HG03025 (cell line): Measurements from ENCODE around the gene CORT.
"Not testable (repeated sequence)": the region's sequence is repeated elsewhere in the genome, so short reads cannot be mapped to it uniquely, and the experiment has no call there.

Experiments
- ATAC-seq: cut with Tn5 transposase; IDR thresholded peaks from one replicate; pipeline ENCODE4 v1.9.1; 2021; ENCODE audit warnings: mild to moderate bottlenecking, moderate library complexity; ENCODE audit not compliant: unreplicated experiment, low FRiP score

The CORT gene

GRCh38 chr1:10473145-10473765 lies 23.4 kb downstream of the CORT start:
- ATAC-seq: no peak

- ATAC-seq: not testable (repeated sequence)
Observed at GRCh38 chr1:10474309-10474612, 24.4 kb downstream of the CORT start.

GRCh38 chr1:10474613-10475507 lies 25.0 kb downstream of the CORT start, which contains the start of gene PEX14:
Gene PEX14 (plus strand): TSS chr1:10474950. CDS start chr1:10474967, 17 bp downstream.
- peak; percentile 48 for ATAC-seq

GRCh38 chr1:10475510-10475909 lies 25.7 kb downstream of the CORT start:
- no peak for ATAC-seq

- ATAC-seq: no peak
Observed at GRCh38 chr1:10479296-10479695, 29.5 kb downstream of the CORT start.

- no peak for ATAC-seq
Observed at GRCh38 chr1:10480614-10481013, 30.8 kb downstream of the CORT start.

- ATAC-seq: no peak
Observed at GRCh38 chr1:10484521-10484920, 34.7 kb downstream of the CORT start.

GRCh38 chr1:10489291-10490055 lies 39.6 kb downstream of the CORT start:
- ATAC-seq: no peak

GRCh38 chr1:10490286-10490970 lies 40.6 kb downstream of the CORT start:
- no peak for ATAC-seq

GRCh38 chr1:10494418-10494753 lies 44.6 kb downstream of the CORT start:
- no peak for ATAC-seq

- peak; percentile 63 for ATAC-seq
Observed at GRCh38 chr1:10494754-10495474, 45.1 kb downstream of the CORT start.

- no peak for ATAC-seq
Observed at GRCh38 chr1:10495475-10495817, 45.6 kb downstream of the CORT start.

- no peak for ATAC-seq
Observed at GRCh38 chr1:10495952-10496351, 46.1 kb downstream of the CORT start.

GRCh38 chr1:10497109-10497508 lies 47.3 kb downstream of the CORT start:
- ATAC-seq: no peak

GRCh38 chr1:10498231-10498630 lies 48.4 kb downstream of the CORT start:
- ATAC-seq: no peak
